Subcutaneous adipose tissue (tissue), 4 donors: ENCODE results near the gene DNAH8. TPM values are rescaled to one million over a fixed set of nuclear protein-coding genes. Genes with fewer than 3 reads are reported as not detected.

Source experiments
- CTCF ChIP-seq: fragments of 450-650 bp; IDR thresholded peaks from one replicate; pipeline ENCODE4 v1.5.1; 2016; ENCODE audit warnings: low read depth, mild to moderate bottlenecking, control low read depth, antibody characterized with exemption, moderate library complexity
- total RNA-seq, 4 donors: library from RNA; depleted of rRNA; stranded (reverse); fragments of >200 nt; gene quantifications; one replicate each; pipeline ENCODE4 v1.1.0, GENCODE V29; 2016

The DNAH8 gene
- total RNA-seq, 4 donors from 2014 or later: not detected

- TF ChIP-seq CTCF: no peak
Observed at GRCh38 chr6:38688579-38689087, 26.5 kb upstream of the DNAH8 start.

DNA sequence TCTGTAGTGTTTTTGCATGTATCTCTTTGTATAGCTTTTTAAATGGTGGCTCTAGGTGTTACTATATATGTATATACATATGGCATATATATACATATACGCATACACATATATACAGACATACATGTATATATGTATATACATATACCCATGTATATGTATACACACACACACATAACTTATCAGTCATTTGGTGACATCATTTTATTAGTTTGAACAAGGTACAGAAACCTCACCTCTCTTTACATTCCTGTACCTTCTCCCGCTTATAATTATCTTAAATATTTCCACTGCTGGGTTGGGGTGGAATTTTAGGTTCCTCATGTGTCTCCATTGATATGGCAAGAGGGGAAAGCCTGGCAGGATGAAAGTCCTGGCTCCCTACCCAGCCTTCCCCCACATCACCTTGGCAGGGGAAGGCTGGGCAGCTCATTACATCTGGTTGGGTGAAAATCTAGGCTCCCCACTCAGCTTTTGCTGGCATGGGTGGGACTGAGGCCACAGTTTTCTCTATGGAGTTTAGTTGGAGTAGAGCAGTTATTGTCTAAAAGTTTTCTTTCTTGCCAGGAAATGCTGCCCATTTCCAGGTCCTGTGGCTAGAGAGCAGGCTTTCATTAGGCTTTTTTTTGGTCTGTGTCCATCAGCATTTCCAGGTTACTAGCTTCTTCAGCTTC, 19.7 kb upstream of the DNAH8 start:
- no peak for TF ChIP-seq CTCF

DNA sequence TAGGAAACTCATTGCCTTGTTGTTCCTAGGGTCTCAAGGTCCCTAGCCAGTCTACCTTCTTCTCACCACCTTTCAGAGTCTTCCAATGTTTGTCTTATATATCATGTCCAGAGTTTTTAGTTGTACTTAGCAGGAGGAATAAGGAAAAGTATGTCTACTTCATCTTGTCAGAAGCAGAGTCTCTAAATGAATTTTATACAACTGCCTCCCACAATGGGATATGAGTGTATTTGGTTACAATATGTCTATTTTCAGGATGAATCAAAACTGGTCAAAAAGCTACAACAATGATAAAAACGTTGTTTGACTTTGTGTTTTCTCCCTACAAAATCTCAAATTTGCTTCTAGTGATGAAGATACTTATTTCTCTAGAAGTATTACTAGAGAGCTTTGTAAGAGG, 19.2 kb upstream of the DNAH8 start:
- no peak for TF ChIP-seq CTCF

- TF ChIP-seq CTCF: no peak
Observed at GRCh38 chr6:38696345-38696744, 18.8 kb upstream of the DNAH8 start.

- TF ChIP-seq CTCF: no peak
Observed at GRCh38 chr6:38697846-38698245, 17.3 kb upstream of the DNAH8 start.

GRCh38 chr6:38701551-38701950, 13.6 kb upstream of the DNAH8 start:
- TF ChIP-seq CTCF: no peak

GRCh38 chr6:38702558-38703397, 12.3 kb upstream of the DNAH8 start, which contains the start of gene GLO1:
TSS of gene GLO1 (minus strand) at chr6:38703145. CDS start at chr6:38703054, 91 bp downstream.
- TF ChIP-seq CTCF: no peak
